Panc1 (cell line): ENCODE data around the gene SFMBT1.

ENCODE experiments used
- CTCF ChIP-seq: fragments of 450-650 bp; IDR thresholded peaks from 2 replicates; pipeline ENCODE4 v1.5.1; 2017; ENCODE audit warnings: mild to moderate bottlenecking
- POLR2AphosphoS5 ChIP-seq: IDR thresholded peaks from 2 replicates; pipeline ENCODE4 v1.6.1; 2012; ENCODE audit warnings: mild to moderate bottlenecking, low read depth, low read length, moderate library complexity
- REST ChIP-seq, 2 experiments: IDR thresholded peaks; 2 replicates each; pipeline ENCODE4 v1.6.1; 2011 to 2012; ENCODE audit warnings: low read depth in 2 of 2, control low read depth in 1 of 2, low read length in 1 of 2, mild to moderate bottlenecking in 1 of 2, moderate library complexity in 1 of 2; ENCODE audit not compliant: insufficient read depth in 1 of 2
- SIN3A ChIP-seq: IDR thresholded peaks from 2 replicates; pipeline ENCODE4 v1.6.1; 2012; ENCODE audit warnings: low read depth, mild to moderate bottlenecking, low read length, moderate library complexity, borderline replicate concordance; ENCODE audit not compliant: insufficient read depth
- TCF7L2 ChIP-seq: IDR thresholded peaks from 2 replicates; pipeline ENCODE4 v1.6.1; 2011; ENCODE audit warnings: mild to moderate bottlenecking, low read depth, low read length, inconsistent platforms

GRCh38 chr3:53075743-53076140 is 29.9 kb upstream of the SFMBT1 start:
- TF ChIP-seq POLR2AphosphoS5 (no peak), CTCF (no peak), REST (IDR thresholded peaks at IDR 0.05; ENCODE audit: insufficient read depth in 1 of 2, low read depth in 2 of 2, low read length in 1 of 2) (no peak), SIN3A (no peak), TCF7L2 (no peak)
